Choroid plexus epithelial cell (primary cell): ENCODE data around the gene ASTN2.

Experiments
- DNase-seq: peaks from one replicate; pipeline ENCODE4 v3.0.0-alpha.2; 2010; ENCODE audit warnings: low read depth
- H3K4me3 ChIP-seq: 2 replicates; pipeline ENCODE4 v1.5.1; 2011; ENCODE audit warnings: low read depth, mild to moderate bottlenecking, control low read depth, low read length, moderate library complexity
- CTCF ChIP-seq: conservative IDR thresholded peaks from 2 replicates; pipeline ENCODE4 v1.5.1; 2011; ENCODE audit warnings: low read depth, mild to moderate bottlenecking, control low read depth, inconsistent platforms, low read length, moderate library complexity

Gene ASTN2

GRCh38 chr9:116767219-116767618, 647.6 kb downstream of the ASTN2 start:
- no peak for DNase-seq
- TF ChIP-seq CTCF, result no peak
- no peak overlapping the region for H3K4me3 ChIP-seq

GRCh38 chr9:116765011-116765410, 649.8 kb downstream of the ASTN2 start:
- H3K4me3 ChIP-seq, result no peak overlapping the region

GRCh38 chr9:116763770-116764169, 651.1 kb downstream of the ASTN2 start:
- no peak for DNase-seq
- no peak for TF ChIP-seq CTCF

More at GRCh38 chr9:116765011-116765410, 649.8 kb downstream of the ASTN2 start:
- DNase-seq, result no peak
- TF ChIP-seq CTCF, result no peak

DNA sequence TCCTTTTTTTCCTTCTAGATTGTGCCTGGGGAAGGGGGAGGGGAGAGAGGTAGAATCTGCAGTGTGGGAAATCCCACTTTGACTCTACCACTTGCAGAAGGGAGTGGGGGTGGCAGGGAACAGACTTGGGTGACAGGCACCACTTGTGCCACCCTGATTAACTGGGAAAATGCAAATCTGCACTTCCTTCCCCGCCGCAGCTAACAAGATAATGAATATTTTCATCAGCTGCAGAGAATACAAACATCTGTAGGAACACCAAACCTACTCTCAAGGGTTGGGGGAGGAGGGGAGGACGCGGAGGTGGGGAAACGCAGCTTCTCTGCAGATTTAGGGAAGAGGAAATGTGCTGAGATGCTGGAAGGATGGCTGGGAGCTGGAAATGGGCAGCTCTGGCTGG, 654.2 kb downstream of the ASTN2 start:
- TF ChIP-seq CTCF, result no peak
- no peak for DNase-seq

More at GRCh38 chr9:116763770-116764169, 651.1 kb downstream of the ASTN2 start:
- no peak overlapping the region for H3K4me3 ChIP-seq

DNA sequence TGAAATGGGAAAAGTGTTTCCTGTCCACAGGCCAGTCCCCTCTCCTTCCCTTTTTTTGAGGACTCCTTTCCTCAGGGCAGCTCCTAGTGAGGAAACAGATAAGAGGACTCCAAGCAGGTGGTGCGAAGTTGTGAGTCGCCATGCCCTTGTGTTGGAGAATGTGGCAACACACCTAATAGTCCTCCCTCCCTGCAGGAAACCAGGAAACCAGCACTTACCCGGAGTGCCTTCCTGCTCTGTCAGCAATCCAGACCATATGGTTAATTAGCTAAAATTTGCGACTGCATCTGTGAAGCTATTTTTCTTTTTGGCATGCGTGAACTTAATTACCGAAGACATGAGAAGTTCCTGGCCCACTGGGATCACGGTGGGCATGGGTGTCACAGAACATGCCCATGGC, 657.8 kb downstream of the ASTN2 start:
- TF ChIP-seq CTCF, result no peak
- no peak for DNase-seq
- H3K4me3 ChIP-seq, result no peak overlapping the region

More for the DNA sequence above, 654.2 kb downstream of the ASTN2 start:
- no peak overlapping the region for H3K4me3 ChIP-seq

DNA sequence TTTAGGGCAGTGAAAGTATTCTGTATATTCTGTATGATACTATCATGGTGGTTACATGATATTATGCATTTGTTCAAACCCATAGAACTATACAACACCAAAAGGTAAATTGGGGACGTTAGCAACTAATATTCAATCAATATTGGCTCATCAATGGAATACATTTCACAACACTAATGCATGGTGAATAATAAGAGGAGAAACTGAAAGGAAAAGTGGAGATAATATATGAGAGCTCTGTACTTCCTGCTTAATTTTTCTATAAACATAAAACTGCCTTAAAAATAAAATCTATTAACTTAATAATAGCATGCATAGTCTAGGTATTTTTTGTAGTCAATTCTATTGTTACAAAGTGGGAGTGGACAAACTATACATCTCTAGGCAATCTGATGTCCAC, 661.5 kb downstream of the ASTN2 start:
- H3K4me3 ChIP-seq, result no peak overlapping the region
- TF ChIP-seq CTCF, result no peak
- no peak for DNase-seq

- no peak for DNase-seq
- no peak for TF ChIP-seq CTCF
- H3K4me3 ChIP-seq, result no peak overlapping the region
Observed at GRCh38 chr9:116750510-116750909, 664.3 kb downstream of the ASTN2 start.
